HG02973 (cell line): ENCODE measurements around the gene KRT81.
A peak's percentile ranks its signal among the peaks of the same experiment; 100 is the strongest.

Experiments used
- ATAC-seq: cut with Tn5 transposase; IDR thresholded peaks from one replicate; pipeline ENCODE4 v1.9.1; 2021; ENCODE audit warnings: moderate library complexity; ENCODE audit not compliant: unreplicated experiment

KRT81 gene

GRCh38 chr12:52291267-52291935 lies at the start of gene KRT81:
Gene KRT81, minus strand, starts transcription at chr12:52291534. Its CDS starts 69 bp downstream, at chr12:52291465.
- no peak for ATAC-seq

GRCh38 chr12:52338241-52338960 lies 47.1 kb upstream of the KRT81 start:
- no peak for ATAC-seq

GRCh38 chr12:52337054-52337453 lies 45.7 kb upstream of the KRT81 start:
- ATAC-seq, result no peak

DNA sequence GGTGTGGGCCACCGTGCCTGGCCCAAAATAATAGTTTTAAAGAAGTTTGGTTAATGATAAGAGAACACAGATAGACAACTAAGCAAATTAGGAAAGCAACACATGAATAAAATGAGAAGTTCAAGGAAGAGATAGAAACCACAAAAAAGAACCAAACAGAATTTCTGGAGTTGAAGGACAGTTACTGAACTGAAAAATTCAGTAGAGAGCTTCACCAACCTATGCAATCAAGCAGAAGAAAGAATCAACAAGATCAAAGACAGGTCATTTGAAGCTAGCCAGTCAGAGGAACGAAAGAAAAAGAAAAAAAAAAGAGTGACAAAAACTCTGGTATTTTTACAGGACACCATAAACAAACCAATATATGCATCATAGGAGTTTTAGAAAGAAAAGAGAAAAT lies 45.3 kb upstream of the KRT81 start:
- no peak for ATAC-seq

DNA sequence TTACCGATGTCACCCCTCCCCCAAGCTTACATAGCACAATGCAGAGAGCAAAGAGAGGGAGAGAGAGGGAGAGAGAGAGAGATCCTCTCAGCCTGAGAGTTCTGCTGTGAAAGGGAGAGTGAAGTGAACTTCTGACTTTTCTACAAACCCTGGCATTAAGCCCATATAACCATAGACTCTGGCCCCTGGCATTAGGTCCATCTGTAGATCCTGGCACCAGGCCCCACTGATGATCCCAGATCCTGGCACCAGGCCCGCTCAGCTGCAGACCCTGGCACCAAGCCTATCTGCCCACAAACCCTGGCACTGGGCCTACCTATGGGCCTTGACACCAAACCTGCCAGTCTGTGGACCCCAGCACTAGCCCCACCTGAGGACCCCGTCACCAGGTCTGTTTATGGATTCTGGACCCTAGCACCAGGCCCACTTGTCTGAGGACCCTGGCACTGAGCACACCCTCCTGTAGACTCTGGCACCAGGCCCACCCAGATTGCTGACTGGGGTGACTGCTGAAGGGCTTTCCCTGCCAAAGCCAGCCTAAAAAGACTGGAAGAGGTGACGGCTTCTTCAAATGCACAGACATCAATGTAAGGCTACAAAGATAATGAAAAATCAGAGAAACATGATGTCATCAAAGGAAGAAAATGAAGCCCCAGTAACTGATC lies 44.4 kb upstream of the KRT81 start:
- ATAC-seq, result no peak

GRCh38 chr12:52334185-52334584 lies 42.9 kb upstream of the KRT81 start:
- ATAC-seq, result no peak

GRCh38 chr12:52333321-52333720 lies 42.0 kb upstream of the KRT81 start:
- ATAC-seq, result no peak

GRCh38 chr12:52332381-52332780 lies 41.0 kb upstream of the KRT81 start:
- no peak for ATAC-seq

GRCh38 chr12:52331833-52332232 lies 40.5 kb upstream of the KRT81 start:
- no peak for ATAC-seq

DNA sequence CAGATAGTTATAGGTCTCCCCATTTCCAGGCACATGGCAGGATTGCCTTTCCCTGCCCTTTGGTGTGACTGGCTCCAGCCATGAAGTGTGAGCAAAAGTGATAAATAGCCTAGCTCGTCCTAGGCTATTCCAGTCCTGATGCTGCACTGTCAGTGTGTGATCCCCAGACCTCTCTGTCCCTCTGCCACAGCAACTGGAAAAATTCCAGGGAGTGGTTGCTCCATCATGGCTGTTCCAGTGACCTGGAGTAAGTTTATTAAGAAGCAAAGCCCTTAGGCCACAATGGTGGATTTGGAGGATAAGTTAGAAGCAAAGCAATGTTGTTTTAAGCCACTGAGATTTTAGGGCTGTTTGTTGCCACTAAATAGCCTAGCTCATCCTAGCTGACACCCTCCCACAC lies 39.7 kb upstream of the KRT81 start:
- no peak for ATAC-seq

DNA sequence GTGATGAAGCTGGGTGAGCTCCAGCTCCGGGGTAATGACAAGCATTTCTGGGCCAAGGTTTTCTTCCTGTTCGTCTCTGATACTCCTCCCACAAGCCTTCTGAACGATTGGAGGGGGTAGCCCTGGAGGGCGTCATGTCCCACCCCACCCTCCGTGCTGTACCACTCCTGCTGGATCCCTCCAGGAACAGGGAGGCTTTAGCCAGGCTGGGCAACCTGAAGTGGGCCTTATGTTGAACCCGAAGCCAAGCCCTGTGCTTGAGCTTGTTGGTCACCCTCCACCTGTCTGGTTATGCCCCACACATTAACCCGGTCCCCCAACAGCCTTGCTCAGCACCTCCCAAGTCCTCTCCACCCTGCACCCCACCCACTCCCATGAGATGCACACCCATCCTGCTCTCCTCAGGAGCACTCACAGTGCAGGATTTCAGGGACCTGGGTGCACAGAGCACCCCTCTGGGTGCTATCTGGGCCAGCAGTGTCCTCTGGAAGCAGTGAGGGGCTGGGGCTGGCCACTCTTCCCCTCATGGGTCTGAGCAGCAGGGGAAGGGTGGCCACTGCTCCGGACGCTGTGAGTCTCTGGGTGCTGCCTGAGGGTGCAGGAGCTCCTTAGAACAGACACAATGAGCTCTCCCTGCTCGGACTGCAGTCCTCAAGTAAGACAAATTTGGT lies 36.6 kb upstream of the KRT81 start:
- ATAC-seq, result no peak

DNA sequence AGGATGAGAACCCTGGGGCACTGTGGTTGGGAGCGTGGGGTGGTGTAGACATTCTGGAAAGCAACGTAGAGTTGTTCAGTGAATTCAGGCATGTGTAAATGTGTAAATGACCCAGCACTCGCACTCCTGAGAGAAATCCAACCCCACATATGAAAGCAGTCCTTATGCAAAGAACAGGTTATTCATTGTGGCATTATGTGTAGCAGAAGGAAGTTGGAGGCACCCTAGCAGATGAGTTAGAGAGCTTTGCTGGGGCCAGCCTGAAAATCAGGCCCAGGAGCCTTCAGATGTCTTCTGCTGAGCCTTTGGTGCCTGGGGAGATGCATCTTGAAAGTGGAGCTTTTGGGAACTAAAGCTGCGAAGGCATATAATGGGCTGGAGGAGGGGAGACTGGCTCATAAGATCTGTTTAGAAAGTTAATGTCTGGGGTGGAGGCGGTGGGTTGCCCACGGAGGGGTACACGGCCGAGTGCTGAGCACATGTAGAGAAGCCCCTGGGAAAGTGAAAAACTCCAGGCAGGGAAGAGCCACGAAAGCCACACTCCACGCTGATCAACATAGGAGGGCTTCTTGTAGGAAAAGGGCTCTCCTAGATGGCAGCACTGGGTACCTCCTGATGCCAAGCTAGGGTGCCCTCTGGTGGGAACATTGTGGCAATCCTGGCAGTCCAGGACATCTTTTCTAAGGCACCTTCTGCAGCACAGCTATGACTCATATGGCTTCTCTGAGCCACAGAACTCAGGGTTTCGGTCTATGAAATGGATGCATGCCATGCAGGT lies 35.9 kb upstream of the KRT81 start:
- peak; percentile 83 for ATAC-seq

- no peak for ATAC-seq
These were observed 32.8 kb upstream of the KRT81 start for GRCh38 chr12:52324153-52324444.

- ATAC-seq, result no peak
These were observed 32.2 kb upstream of the KRT81 start for GRCh38 chr12:52323416-52324152.

DNA sequence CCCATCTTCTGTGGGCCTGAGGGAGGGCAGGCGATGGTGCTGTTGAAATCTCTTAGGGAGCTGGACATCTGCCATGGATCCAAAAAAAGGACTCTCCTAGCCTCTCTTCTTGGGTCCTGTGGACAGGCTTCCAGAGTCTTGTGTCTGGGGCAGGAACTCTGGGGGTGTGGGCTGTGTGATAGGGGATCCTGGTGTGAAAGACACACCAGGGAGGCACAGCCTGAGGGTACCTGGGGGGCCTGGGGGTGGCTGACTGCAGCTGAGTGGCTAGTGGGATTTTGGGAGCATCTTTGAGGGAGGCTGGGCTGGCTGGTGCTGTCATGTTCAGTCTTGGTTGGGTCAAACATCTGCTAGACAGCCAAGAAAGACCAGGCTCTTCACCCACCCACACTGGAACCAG lies 31.7 kb upstream of the KRT81 start:
- no peak for ATAC-seq

DNA sequence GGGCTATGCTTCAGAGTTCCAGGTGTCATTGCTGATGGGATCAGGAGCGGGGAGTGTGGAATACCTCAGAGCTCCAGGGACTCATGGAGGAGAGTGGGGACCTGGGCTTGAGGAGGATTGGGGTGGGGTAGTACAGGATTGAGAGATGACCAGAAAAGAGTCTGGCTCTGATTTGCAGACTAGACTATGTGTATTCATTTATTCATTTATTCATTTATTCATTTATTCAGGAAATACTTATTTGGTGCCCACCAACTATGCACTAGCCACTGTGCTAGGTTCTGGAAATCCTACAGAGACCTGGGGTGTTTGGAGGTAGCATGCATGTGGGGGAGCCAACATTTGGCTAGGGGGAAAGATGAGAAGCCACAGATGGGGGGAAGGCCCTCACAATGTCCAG lies 30.7 kb upstream of the KRT81 start:
- ATAC-seq, result no peak

DNA sequence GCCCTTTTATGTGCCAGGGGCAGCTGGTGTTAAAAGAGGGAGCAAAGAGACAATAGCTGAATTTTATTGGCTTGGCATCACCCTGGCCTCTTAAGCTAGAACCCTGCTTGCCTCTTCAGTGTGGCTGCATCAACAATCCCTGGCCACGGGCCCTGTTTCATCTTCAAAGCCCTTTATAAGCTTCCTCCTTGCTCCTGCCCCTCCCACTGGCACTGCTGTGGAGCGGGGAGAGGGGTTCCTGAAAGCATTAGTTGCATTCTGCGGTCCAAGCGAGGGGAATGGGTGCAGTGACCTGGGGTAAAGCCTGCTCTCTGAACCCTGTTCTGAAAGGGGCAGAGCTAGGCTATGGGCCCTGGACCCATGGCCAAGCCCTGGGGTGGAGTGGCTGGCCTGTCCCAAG lies 30.1 kb upstream of the KRT81 start:
- no peak for ATAC-seq

GRCh38 chr12:52320784-52321400 lies 29.6 kb upstream of the KRT81 start, which contains the start of gene KRT83:
Gene KRT83, minus strand, starts transcription at chr12:52321398. Its CDS starts 63 bp downstream, at chr12:52321335.
- ATAC-seq, result no peak

- ATAC-seq, result no peak
These were observed 27.8 kb upstream of the KRT81 start for GRCh38 chr12:52319097-52319496.
